ENCODE results near the gene TMEM132E. TPM values are rescaled to one million over a fixed set of nuclear protein-coding genes. Genes with fewer than 3 reads are reported as not detected.

TMEM132E gene
- total RNA-seq, 1 experiment from 2014 or later, result 0.04 TPM

GRCh38 chr17:34614698-34615097, 35.3 kb downstream of the TMEM132E start:
- H3K9me3 ChIP-seq (ENCODE audit: low read depth, low read length, poor library complexity, severe bottlenecking), result no peaks in the 10 kb centered on the region
- H3K27ac ChIP-seq (ENCODE audit: low read depth, low read length, poor library complexity, severe bottlenecking), result no peak overlapping the region
- H3K36me3 ChIP-seq (ENCODE audit: insufficient read depth, low read length, poor library complexity, severe bottlenecking), result no peaks in the 10 kb centered on the region
- no TSS peak for BruUV-seq (replicated peaks)
- no peak for DNase-seq (ENCODE audit: low spot score)
- POLR2A ChIA-PET (ENCODE audit: low non-redundant PET), result no interaction called here
- peaks cover 50% of the 10 kb centered on the region for H3K4me1 ChIP-seq (ENCODE audit: insufficient read depth, low read length, poor library complexity, severe bottlenecking)
- intact Hi-C loops (cut with micrococcal nuclease; ENCODE audit: unreplicated experiment), result no loop called here
- H3K4me3 ChIP-seq (ENCODE audit: low read depth, low read length, poor library complexity, severe bottlenecking), result no peak overlapping the region
- TF ChIP-seq CTCF (conservative IDR thresholded peaks at IDR 0.05; ENCODE audit: low read depth, low read length), result no peak
- no peak for TF ChIP-seq EZH2 (IDR thresholded peaks at IDR 0.05; ENCODE audit: borderline replicate concordance, low read depth, low read length, poor library complexity, severe bottlenecking)
- CTCF ChIA-PET, result no interaction called here
- H3K27me3 ChIP-seq (replicated peaks; ENCODE audit: insufficient read depth, low read depth, low read length, poor library complexity), result no peaks in the 10 kb centered on the region

DNA sequence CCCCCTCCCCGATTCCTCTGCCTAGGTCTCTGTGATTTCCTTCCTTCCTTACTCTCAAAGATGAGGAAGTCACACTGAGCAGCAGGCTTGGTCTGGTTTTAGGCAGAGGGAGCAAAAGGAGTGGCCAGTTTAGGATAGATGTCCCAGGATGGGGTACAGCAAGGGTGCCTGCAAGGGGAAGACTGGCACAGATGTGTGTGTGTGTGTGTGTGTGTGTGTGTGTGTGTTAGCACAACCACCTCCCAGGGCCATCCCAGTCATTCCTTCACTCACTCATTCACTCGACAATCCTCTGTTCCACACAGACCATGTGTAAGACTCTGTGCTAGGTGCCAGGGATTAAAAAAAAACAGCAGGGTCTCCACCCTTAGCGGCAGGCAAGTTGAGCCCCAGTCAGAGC, 35.9 kb downstream of the TMEM132E start:
- TF ChIP-seq EZH2 (IDR thresholded peaks at IDR 0.05; ENCODE audit: borderline replicate concordance, low read depth, low read length, poor library complexity, severe bottlenecking), result no peak
- TF ChIP-seq CTCF (conservative IDR thresholded peaks at IDR 0.05; ENCODE audit: low read depth, low read length), result no peak
- no TSS peak for BruUV-seq (replicated peaks)
- Histone ChIP-seq H3K27me3 (replicated peaks; ENCODE audit: insufficient read depth, low read depth, low read length, poor library complexity) (no peaks in the 10 kb centered on the region), H3K9me3 (ENCODE audit: low read depth, low read length, poor library complexity, severe bottlenecking) (no peaks in the 10 kb centered on the region), H3K36me3 (ENCODE audit: insufficient read depth, low read length, poor library complexity, severe bottlenecking) (no peaks in the 10 kb centered on the region), H3K4me3 (ENCODE audit: low read depth, low read length, poor library complexity, severe bottlenecking) (no peak overlapping the region), H3K27ac (ENCODE audit: low read depth, low read length, poor library complexity, severe bottlenecking) (peak overlapping the region; percentile 50), H3K4me1 (ENCODE audit: insufficient read depth, low read length, poor library complexity, severe bottlenecking) (peaks cover 50% of the 10 kb centered on the region)
- intact Hi-C loops (cut with micrococcal nuclease; ENCODE audit: unreplicated experiment), result no loop called here
- ChIA-PET POLR2A (ENCODE audit: low non-redundant PET) (no interaction called here), CTCF (no interaction called here)
- DNase-seq (ENCODE audit: low spot score), result no peak

GRCh38 chr17:34616148-34616547, 36.8 kb downstream of the TMEM132E start:
- peak; percentile 76 for DNase-seq (ENCODE audit: low spot score)
- intact Hi-C loops (cut with micrococcal nuclease; ENCODE audit: unreplicated experiment), result no loop called here
- peaks cover 50% of the 10 kb centered on the region for H3K4me1 ChIP-seq (ENCODE audit: insufficient read depth, low read length, poor library complexity, severe bottlenecking)
- ChIA-PET POLR2A (ENCODE audit: low non-redundant PET) (no interaction called here), CTCF (no interaction called here)
- peak overlapping the region; percentile 50 for H3K27ac ChIP-seq (ENCODE audit: low read depth, low read length, poor library complexity, severe bottlenecking)
- H3K27me3 ChIP-seq (replicated peaks; ENCODE audit: insufficient read depth, low read depth, low read length, poor library complexity), result no peaks in the 10 kb centered on the region
- no peak for TF ChIP-seq EZH2 (IDR thresholded peaks at IDR 0.05; ENCODE audit: borderline replicate concordance, low read depth, low read length, poor library complexity, severe bottlenecking)
- no peak for TF ChIP-seq CTCF (conservative IDR thresholded peaks at IDR 0.05; ENCODE audit: low read depth, low read length)
- H3K36me3 ChIP-seq (ENCODE audit: insufficient read depth, low read length, poor library complexity, severe bottlenecking), result no peaks in the 10 kb centered on the region
- H3K4me3 ChIP-seq (ENCODE audit: low read depth, low read length, poor library complexity, severe bottlenecking), result no peak overlapping the region
- BruUV-seq (replicated peaks), result no TSS peak
- H3K9me3 ChIP-seq (ENCODE audit: low read depth, low read length, poor library complexity, severe bottlenecking), result no peaks in the 10 kb centered on the region
